MCF 10A (cell line): ENCODE measurements around the gene HACD1. TPM values are rescaled to one million over a fixed set of nuclear protein-coding genes. Genes with fewer than 3 reads are reported as not detected.

Experiments used
- BruUV-seq: library from RNA; stranded (reverse); fragments of 400-500 nt; replicated peaks from 2 replicates; lab custom pipeline; 2021; lab: Mats Ljungman, UMichigan
- CTCF ChIA-PET: fragments of 300-600 bp; sonication (Branson Sonifier 250); formaldehyde crosslinking; extraction: SDS; loops from one replicate; lab custom pipeline; 2021; ENCODE audit warnings: antibody characterized with exemption, inconsistent platforms; lab: Yijun Ruan, JAX
- POLR2A ChIA-PET: fragments of 300-600, 350-650 bp; sonication (Branson Sonifier 250); formaldehyde crosslinking; extraction: SDS; loops from one replicate; lab custom pipeline; 2020; ENCODE audit warnings: antibody characterized with exemption, inconsistent platforms; lab: Yijun Ruan, JAX
- DNase-seq: peaks from one replicate; pipeline ENCODE4 v3.0.0-alpha.2; 2018; ENCODE audit not compliant: unreplicated experiment
- H3K27ac Mint-ChIP-seq: one replicate; pipeline ENCODE4 v1.8.0; 2022; ENCODE audit warnings: mild to moderate bottlenecking, low read depth, mixed read lengths; ENCODE audit not compliant: unreplicated experiment
- H3K27me3 Mint-ChIP-seq: one replicate; pipeline ENCODE4 v1.8.0; 2022; ENCODE audit warnings: mixed read lengths; ENCODE audit not compliant: insufficient read depth, unreplicated experiment
- H3K36me3 Mint-ChIP-seq: one replicate; pipeline ENCODE4 v1.8.0; 2022; ENCODE audit warnings: mild to moderate bottlenecking, moderate library complexity, mixed read lengths; ENCODE audit not compliant: insufficient read depth, unreplicated experiment
- H3K4me1 Mint-ChIP-seq: one replicate; pipeline ENCODE4 v1.8.0; 2022; ENCODE audit warnings: mixed read lengths; ENCODE audit not compliant: insufficient read depth, unreplicated experiment
- H3K4me3 Mint-ChIP-seq: one replicate; pipeline ENCODE4 v1.8.0; 2022; ENCODE audit warnings: mild to moderate bottlenecking, moderate library complexity, mixed read lengths; ENCODE audit not compliant: unreplicated experiment
- H3K9me3 Mint-ChIP-seq: one replicate; pipeline ENCODE4 v1.8.0; 2022; ENCODE audit warnings: mixed read lengths; ENCODE audit not compliant: unreplicated experiment
- intact Hi-C: fragments of 100-400 bp; cut with micrococcal nuclease; formaldehyde crosslinking; loops from 2 replicates; pipeline ENCODE4 v1.14.1; 2022
- total RNA-seq: library from RNA; stranded (reverse); gene quantifications from 2 replicates; pipeline ENCODE4 v1.2.3, GENCODE V29; 2022
- TF ChIP-seq, protein P1 (sequence below): fragments of 200-600 bp; IDR thresholded peaks from one replicate; pipeline ENCODE4 v1.8.0; 2022; ENCODE audit warnings: antibody characterized with exemption, mild to moderate bottlenecking; ENCODE audit not compliant: unreplicated experiment

HACD1 gene
- total RNA-seq, 1 experiment from 2014 or later: 34.2 TPM

DNA sequence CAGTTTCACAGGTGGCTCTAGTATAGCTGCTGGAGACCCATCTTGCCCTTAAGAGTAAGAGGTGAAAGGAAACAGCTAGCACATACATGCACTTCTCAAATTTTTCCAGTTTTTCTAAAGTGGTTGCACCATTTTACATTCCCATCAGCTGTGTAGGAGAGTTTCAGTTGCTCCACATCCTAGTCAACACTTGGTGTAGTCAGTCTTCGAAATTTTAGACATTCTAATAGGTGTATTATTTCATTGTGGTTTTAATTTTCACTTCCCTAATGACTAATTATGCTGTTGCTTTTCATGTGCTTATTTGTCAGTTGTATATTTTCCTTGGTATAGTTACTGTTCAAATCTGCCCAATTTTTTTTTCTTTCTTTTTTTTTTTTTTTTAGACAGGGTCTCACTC is 9.5 kb upstream of the HACD1 start:
- TF ChIP-seq, protein P1, sequence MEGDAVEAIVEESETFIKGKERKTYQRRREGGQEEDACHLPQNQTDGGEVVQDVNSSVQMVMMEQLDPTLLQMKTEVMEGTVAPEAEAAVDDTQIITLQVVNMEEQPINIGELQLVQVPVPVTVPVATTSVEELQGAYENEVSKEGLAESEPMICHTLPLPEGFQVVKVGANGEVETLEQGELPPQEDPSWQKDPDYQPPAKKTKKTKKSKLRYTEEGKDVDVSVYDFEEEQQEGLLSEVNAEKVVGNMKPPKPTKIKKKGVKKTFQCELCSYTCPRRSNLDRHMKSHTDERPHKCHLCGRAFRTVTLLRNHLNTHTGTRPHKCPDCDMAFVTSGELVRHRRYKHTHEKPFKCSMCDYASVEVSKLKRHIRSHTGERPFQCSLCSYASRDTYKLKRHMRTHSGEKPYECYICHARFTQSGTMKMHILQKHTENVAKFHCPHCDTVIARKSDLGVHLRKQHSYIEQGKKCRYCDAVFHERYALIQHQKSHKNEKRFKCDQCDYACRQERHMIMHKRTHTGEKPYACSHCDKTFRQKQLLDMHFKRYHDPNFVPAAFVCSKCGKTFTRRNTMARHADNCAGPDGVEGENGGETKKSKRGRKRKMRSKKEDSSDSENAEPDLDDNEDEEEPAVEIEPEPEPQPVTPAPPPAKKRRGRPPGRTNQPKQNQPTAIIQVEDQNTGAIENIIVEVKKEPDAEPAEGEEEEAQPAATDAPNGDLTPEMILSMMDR: no peak
- no TSS peak for BruUV-seq
- no peak for DNase-seq
- Mint-ChIP-seq H3K27me3 (no peaks in the 10 kb centered on the region), H3K27ac (no peak overlapping the region), H3K9me3 (no peaks in the 10 kb centered on the region), H3K4me3 (no peak overlapping the region), H3K36me3 (no peaks in the 10 kb centered on the region), H3K4me1 (peaks cover 6% of the 10 kb centered on the region)
- intact Hi-C loops: no loop called here
- CTCF ChIA-PET: interaction anchor here (0.6 kb wide), 1 partner anchor 24 kb away, joined by 3 read pairs; no protein-coding TSS in a partner anchor
- POLR2A ChIA-PET: interaction anchor here (1.4 kb wide), 1 partner anchor 17 kb away, joined by 4 read pairs; the partner anchor contains the start of gene STAM

DNA sequence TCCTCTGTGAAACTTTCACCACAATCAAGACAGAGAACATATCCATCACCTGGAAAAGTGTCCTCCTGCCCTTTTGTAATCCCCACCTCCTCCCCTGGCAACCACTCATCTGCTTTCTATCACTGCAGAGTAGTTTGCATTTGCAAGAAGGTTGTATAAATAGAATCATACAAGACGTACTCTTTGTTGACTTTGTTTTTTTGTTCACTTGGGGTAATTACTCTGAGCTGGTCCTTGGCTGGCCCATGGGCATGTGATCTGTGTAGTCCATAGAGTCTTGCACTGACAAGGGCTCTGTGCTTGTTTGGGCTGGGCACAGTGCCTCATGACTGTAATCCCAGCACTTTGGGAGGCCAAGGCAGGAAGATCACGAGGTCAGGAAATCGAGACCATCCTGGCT is 7.8 kb upstream of the HACD1 start:
- POLR2A ChIA-PET: interaction anchor here (0.8 kb wide), 1 partner anchor 19 kb away, joined by 3 read pairs; the partner anchor contains the start of gene STAM
- Mint-ChIP-seq H3K4me3 (no peak overlapping the region), H3K4me1 (peaks cover 6% of the 10 kb centered on the region), H3K27ac (no peak overlapping the region), H3K9me3 (no peaks in the 10 kb centered on the region), H3K27me3 (no peaks in the 10 kb centered on the region), H3K36me3 (no peaks in the 10 kb centered on the region)
- no peak for DNase-seq
- intact Hi-C loops: no loop called here
- CTCF ChIA-PET: no interaction called here
- no TSS peak for BruUV-seq
- TF ChIP-seq, protein P1: no peak

DNA sequence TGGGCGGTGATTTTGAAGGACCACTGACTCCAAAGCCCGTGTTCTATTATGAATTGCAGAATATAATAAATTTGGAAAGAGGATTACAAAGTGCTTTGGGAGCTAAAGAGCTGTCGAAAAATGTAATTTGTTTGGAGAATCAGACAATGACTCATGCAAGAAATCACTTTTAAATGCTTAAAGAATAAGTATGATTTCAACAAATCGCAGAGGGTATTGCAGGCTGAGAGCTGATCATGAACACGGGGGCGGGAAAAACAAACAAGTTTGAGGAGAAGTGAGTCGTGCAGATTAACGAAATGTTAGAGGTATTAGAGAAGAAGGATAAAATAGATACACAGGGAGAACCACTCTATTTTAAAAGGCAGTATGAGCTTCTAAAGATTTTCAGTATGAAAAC is 4.9 kb upstream of the HACD1 start:
- TF ChIP-seq, protein P1: no peak
- Mint-ChIP-seq H3K27ac (no peak overlapping the region), H3K9me3 (no peaks in the 10 kb centered on the region), H3K27me3 (no peaks in the 10 kb centered on the region), H3K4me3 (no peak overlapping the region), H3K4me1 (peaks cover 6% of the 10 kb centered on the region), H3K36me3 (no peaks in the 10 kb centered on the region)
- intact Hi-C loops: no loop called here
- peak; percentile 28 for DNase-seq
- ChIA-PET CTCF (interaction anchor here (0.5 to 1.6 kb wide), 7 partner anchors 11 to 615 kb away, joined by 3 to 5 read pairs (median 3); partner anchors contain the start of gene STAM), POLR2A (interaction anchor here (0.6 to 2.1 kb wide), 4 partner anchors 12 to 283 kb away, joined by 3 to 7 read pairs (median 4); partner anchors contain the start of gene STAM)
- no TSS peak for BruUV-seq

DNA sequence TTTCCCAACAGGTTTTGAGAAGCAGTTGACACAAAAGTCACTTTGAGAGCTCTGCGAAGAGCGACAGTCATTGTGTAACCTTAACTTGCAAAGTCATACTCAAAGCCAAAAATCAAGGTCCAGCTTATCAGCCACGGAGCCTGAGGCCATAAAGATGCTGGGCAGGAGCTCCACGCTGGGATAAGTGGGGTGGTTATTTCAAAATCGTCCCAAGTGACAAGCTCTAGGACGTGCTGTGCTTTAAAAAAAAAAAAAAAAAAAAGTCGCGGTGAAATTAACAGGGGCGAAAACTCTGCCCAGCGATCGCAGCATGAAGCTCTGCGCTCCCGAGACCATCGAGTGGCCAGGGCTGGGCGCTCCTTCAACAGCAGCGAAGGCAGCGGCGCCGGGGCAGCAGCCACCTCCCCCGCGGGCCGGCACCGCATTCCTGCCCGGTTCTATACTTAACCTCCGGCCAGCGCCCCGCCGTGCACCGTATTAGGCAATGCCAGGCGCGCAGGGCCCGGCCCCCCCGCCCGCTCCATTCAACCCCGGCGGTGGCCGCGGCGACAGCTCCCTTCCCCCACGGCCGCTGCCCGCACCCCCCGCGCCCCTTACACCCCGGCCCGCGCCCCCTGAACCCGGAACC is 657 bp downstream of the HACD1 start:
- peak overlapping the region; percentile 80 for H3K4me3 Mint-ChIP-seq
- H3K9me3 Mint-ChIP-seq: no peaks in the 10 kb centered on the region
- H3K27me3 Mint-ChIP-seq: no peaks in the 10 kb centered on the region
- H3K36me3 Mint-ChIP-seq: peaks cover 16% of the 10 kb centered on the region
- peaks cover 6% of the 10 kb centered on the region for H3K4me1 Mint-ChIP-seq
- H3K27ac Mint-ChIP-seq: no peak overlapping the region
- ChIA-PET CTCF (interaction anchor here (0.7 to 2.7 kb wide), 10 partner anchors 8 to 623 kb away, joined by 3 to 13 read pairs (median 4); no protein-coding TSS in a partner anchor), POLR2A (interaction anchor here (0.7 to 5.8 kb wide), 13 partner anchors 10 to 415 kb away, joined by 3 to 126 read pairs (median 3); partner anchors contain the start of genes STAM and TRDMT1)
- intact Hi-C loops: loop anchor here (1.0 kb wide), 1 partner anchor 27 kb away; no protein-coding TSS in a partner anchor
- DNase-seq: peak; percentile 72
- BruUV-seq: no TSS peak
- TF ChIP-seq, protein P1: no peak
